Stimulated activated CD4-positive, alpha-beta T cell treated with anti-CD3 and anti-CD28 coated beads, TNF-alpha, amount 100 ng/mL, for 48 hours (primary cell): ENCODE results near the gene PROCA1.
A peak's percentile ranks its signal among the peaks of the same experiment; 100 is the strongest.
"Not testable (repeated sequence)": the region's sequence is repeated elsewhere in the genome, so short reads cannot be mapped to it uniquely, and the experiment has no call there.

Experiments used
- DNase-seq, 3 donors: peaks; one replicate each; pipeline ENCODE4 v3.0.0-alpha.2; 2020; ENCODE audit warnings: low read depth in 3 of 3

The PROCA1 gene

GRCh38 chr17:28669918-28670317 is 41.8 kb downstream of the PROCA1 start:
- no peak for DNase-seq

GRCh38 chr17:28667870-28668269 is 43.8 kb downstream of the PROCA1 start:
- DNase-seq, result no peak

- DNase-seq, result no peak
Measured at GRCh38 chr17:28665994-28666393, 45.7 kb downstream of the PROCA1 start.

- DNase-seq, result no peak
Measured at GRCh38 chr17:28663723-28664122, 48.0 kb downstream of the PROCA1 start.

- DNase-seq, result no peak
Measured at GRCh38 chr17:28662527-28662829, 49.2 kb downstream of the PROCA1 start.

- DNase-seq, result peak; percentile 91 to 97 (median 95)
Measured at GRCh38 chr17:28661635-28662526, 49.8 kb downstream of the PROCA1 start, which contains the start of the genes SDF2 and SUPT6H. SDF2 (minus strand) TSS chr17:28661906; CDS start chr17:28661876, 30 bp downstream. SUPT6H (plus strand) TSS chr17:28662205; CDS start chr17:28673402, 11,197 bp downstream.

- not testable (repeated sequence) for DNase-seq
Measured at GRCh38 chr17:28659497-28659881, 52.2 kb downstream of the PROCA1 start.

- not testable (repeated sequence) for DNase-seq
Measured at GRCh38 chr17:28658766-28659496, 52.8 kb downstream of the PROCA1 start.

- DNase-seq, result not testable (repeated sequence)
Measured at GRCh38 chr17:28658342-28658741, 53.3 kb downstream of the PROCA1 start.

- no peak for DNase-seq
Measured at GRCh38 chr17:28657756-28658155, 53.9 kb downstream of the PROCA1 start.

- no peak for DNase-seq
Measured at GRCh38 chr17:28655160-28655559, 56.5 kb downstream of the PROCA1 start.
